Osteoblast (primary cell): ENCODE data around the gene USP3. TPM values are rescaled to one million over a fixed set of nuclear protein-coding genes. Genes with fewer than 3 reads are reported as not detected.
"Not testable (repeated sequence)": the region's sequence is repeated elsewhere in the genome, so short reads cannot be mapped to it uniquely, and the experiment has no call there.

Experiments
- DNase-seq: peaks from one replicate; pipeline ENCODE4 v3.0.0; 2011; ENCODE audit warnings: low spot score, mixed read lengths; ENCODE audit not compliant: insufficient read length; ENCODE audit errors: missing footprints
- H2AFZ ChIP-seq: 2 replicates; pipeline ENCODE4 v1.6.0; 2011; ENCODE audit warnings: mild to moderate bottlenecking, low read length
- H3K27ac ChIP-seq: 2 replicates; pipeline ENCODE4 v1.5.1; 2011; ENCODE audit warnings: mild to moderate bottlenecking, low read depth, low read length, moderate library complexity
- H3K27me3 ChIP-seq: 2 replicates; pipeline ENCODE4 v1.6.0; 2012; ENCODE audit warnings: mild to moderate bottlenecking, control low read depth, inconsistent platforms, low read length, moderate library complexity; ENCODE audit not compliant: insufficient read depth
- H3K36me3 ChIP-seq: 2 replicates; pipeline ENCODE4 v1.5.1; 2011; ENCODE audit warnings: mild to moderate bottlenecking, low read length, control low read depth, moderate library complexity; ENCODE audit not compliant: insufficient read depth
- H3K4me1 ChIP-seq: 2 replicates; pipeline ENCODE4 v1.5.1; 2011; ENCODE audit warnings: mild to moderate bottlenecking, low read length, control low read depth, moderate library complexity; ENCODE audit not compliant: insufficient read depth
- H3K4me2 ChIP-seq: 2 replicates; pipeline ENCODE4 v1.6.0; 2011; ENCODE audit warnings: mild to moderate bottlenecking, low read length; ENCODE audit not compliant: insufficient read depth
- H3K4me3 ChIP-seq: fragments of 200-600 bp; sonication (generic); 3 replicates; pipeline ENCODE4 v1.5.1; 2012; ENCODE audit warnings: mild to moderate bottlenecking, low read length, inconsistent platforms; ENCODE audit not compliant: insufficient read depth
- H3K79me2 ChIP-seq: 2 replicates; pipeline ENCODE4 v1.6.0; 2012; ENCODE audit warnings: mild to moderate bottlenecking, low read length, control low read depth, inconsistent platforms; ENCODE audit not compliant: insufficient read depth
- H3K9me3 ChIP-seq: 2 replicates; pipeline ENCODE4 v1.5.1; 2011; ENCODE audit warnings: low read depth, low read length, control low read depth
- H4K20me1 ChIP-seq: 2 replicates; pipeline ENCODE4 v1.6.0; 2012; ENCODE audit warnings: mild to moderate bottlenecking, low read length, control low read depth; ENCODE audit not compliant: insufficient read depth
- CTCF ChIP-seq: IDR thresholded peaks from 2 replicates; pipeline ENCODE4 v1.5.1; 2011; ENCODE audit warnings: mild to moderate bottlenecking, low read depth, low read length, moderate library complexity; ENCODE audit errors: extremely low read depth
- total RNA-seq: library from RNA; depleted of rRNA; stranded (reverse); fragments of >200 nt; gene quantifications from 2 replicates; pipeline ENCODE4 v1.2.3, GENCODE V29; 2012

USP3 gene
- total RNA-seq, 1 donor, result 60.1 TPM

GRCh38 chr15:63487076-63487757 is 17.2 kb upstream of the USP3 start:
- H3K79me2 ChIP-seq, result no peaks in the 10 kb centered on the region
- H3K4me1 ChIP-seq, result peaks cover 13% of the 10 kb centered on the region
- H3K9me3 ChIP-seq, result no peaks in the 10 kb centered on the region
- DNase-seq, result peak; percentile 92
- H2AFZ ChIP-seq, result peak overlapping the region; percentile 82
- no peak overlapping the region for H3K27ac ChIP-seq
- peak; percentile 97 for TF ChIP-seq CTCF
- H3K27me3 ChIP-seq, result no peaks in the 10 kb centered on the region
- H3K4me2 ChIP-seq, result peak overlapping the region; percentile 66
- no peaks in the 10 kb centered on the region for H4K20me1 ChIP-seq
- H3K36me3 ChIP-seq, result no peaks in the 10 kb centered on the region
- peak overlapping the region; percentile 41 for H3K4me3 ChIP-seq

GRCh38 chr15:63487758-63488397 is 16.5 kb upstream of the USP3 start:
- not testable (repeated sequence) for H3K79me2 ChIP-seq, H4K20me1 ChIP-seq, H3K4me3 ChIP-seq, H3K4me2 ChIP-seq, H3K36me3 ChIP-seq, DNase-seq, H3K27ac ChIP-seq, H3K9me3 ChIP-seq, H3K27me3 ChIP-seq, H2AFZ ChIP-seq
- H3K4me1 ChIP-seq, result peaks cover 19% of the 10 kb centered on the region

- Histone ChIP-seq H3K27me3 (no peaks in the 10 kb centered on the region), H3K36me3 (no peaks in the 10 kb centered on the region), H2AFZ (no peak overlapping the region), H3K4me1 (peaks cover 21% of the 10 kb centered on the region), H3K27ac (no peak overlapping the region), H3K79me2 (no peaks in the 10 kb centered on the region), H4K20me1 (no peaks in the 10 kb centered on the region), H3K4me2 (no peak overlapping the region), H3K9me3 (no peaks in the 10 kb centered on the region), H3K4me3 (no peak overlapping the region)
- no peak for DNase-seq
- no peak for TF ChIP-seq CTCF
Measured at GRCh38 chr15:63488398-63488960, 15.9 kb upstream of the USP3 start.

- Histone ChIP-seq H3K4me3 (no peak overlapping the region), H3K79me2 (no peaks in the 10 kb centered on the region), H3K4me2 (no peak overlapping the region), H3K4me1 (peaks cover 16% of the 10 kb centered on the region), H3K36me3 (no peaks in the 10 kb centered on the region), H2AFZ (no peak overlapping the region), H3K9me3 (no peaks in the 10 kb centered on the region), H3K27me3 (no peaks in the 10 kb centered on the region), H3K27ac (no peak overlapping the region), H4K20me1 (no peaks in the 10 kb centered on the region)
- DNase-seq, result no peak
- TF ChIP-seq CTCF, result no peak
Measured at GRCh38 chr15:63489352-63489751, 15.0 kb upstream of the USP3 start.
